ENCODE measurements around the gene SLC29A1.

- TF ChIP-seq CTCF (IDR thresholded peaks at IDR 0.05) (no peak), ZFX (IDR thresholded peaks at IDR 0.05; ENCODE audit: borderline replicate concordance) (no peak)
These were observed 42.5 kb upstream of the SLC29A1 start for GRCh38 chr6:44180886-44181285.

Data from 22Rv1 (cell line).